Amygdala (tissue), 56 donors: ENCODE results near the gene FAM163B.

ENCODE experiments used
- DNase-seq, 56 donors: peaks; one replicate each; lab custom pipeline; 2025; lab: John Stamatoyannopoulos, UW

FAM163B gene

GRCh38 chr9:133621725-133622267 lies 12.6 kb upstream of the FAM163B start:
- no peak for DNase-seq

- DNase-seq: peak in 5 of 56 donors; percentile 5 to 31 (median 13)
These were observed 10.6 kb upstream of the FAM163B start for GRCh38 chr9:133619791-133620190.

DNA sequence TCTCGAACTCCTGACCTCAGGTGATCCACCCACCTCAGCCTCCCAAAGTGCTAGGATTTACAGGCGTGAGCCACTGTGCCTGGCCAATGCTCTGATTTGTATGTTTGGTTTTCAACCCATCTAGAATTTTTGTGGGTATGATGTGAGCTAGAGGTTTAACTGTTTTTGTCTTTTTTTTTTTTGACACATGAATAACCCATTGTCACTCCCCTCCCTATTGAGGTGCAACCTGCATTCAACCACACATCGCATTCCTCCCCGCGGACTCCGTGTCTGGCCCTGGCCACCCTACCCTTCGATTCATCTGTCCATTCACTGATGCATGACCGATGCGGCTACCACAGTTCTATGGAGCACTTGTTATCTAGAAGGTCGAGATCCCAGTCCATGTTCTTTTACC lies 9.5 kb upstream of the FAM163B start:
- DNase-seq: no peak

DNA sequence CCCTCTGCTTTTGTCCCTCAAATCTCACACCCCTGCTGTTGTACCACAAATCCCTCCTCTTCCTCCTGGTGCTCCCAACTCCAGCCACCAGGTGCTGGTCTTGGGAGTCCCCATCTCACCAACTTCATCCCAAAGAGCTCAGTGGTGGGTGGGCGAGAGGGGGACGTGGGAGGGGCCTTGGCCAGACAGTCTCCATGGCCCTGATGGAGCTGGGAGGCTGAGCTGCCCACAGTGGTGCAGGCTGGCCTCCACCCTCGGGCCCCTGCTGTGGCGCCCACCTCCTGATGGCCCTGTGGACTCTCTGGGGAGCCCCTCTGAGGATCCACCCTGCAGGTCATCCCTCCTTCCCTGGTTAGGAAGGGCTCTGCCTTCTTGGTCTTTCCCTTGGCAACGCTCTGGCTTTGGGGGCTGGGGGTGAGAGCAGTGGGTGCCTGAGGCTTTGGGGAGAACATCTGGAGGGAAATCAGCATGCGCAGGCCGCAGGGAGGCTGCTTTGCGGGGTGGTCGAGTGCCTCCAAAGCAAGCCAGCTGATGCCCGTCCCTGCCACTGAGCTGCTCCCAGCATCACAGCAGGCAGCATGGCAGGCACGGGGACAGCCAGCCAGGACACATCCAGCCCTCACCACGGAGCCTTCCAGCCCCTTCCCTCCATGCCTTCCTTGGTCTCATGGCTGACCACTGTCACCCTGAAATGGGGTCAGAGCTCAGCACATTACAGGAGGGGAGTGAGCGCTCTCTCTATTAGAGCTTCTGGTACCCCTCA lies 7.6 kb upstream of the FAM163B start:
- DNase-seq: no peak

GRCh38 chr9:133615606-133616188 lies 6.5 kb upstream of the FAM163B start:
- DNase-seq: no peak

DNA sequence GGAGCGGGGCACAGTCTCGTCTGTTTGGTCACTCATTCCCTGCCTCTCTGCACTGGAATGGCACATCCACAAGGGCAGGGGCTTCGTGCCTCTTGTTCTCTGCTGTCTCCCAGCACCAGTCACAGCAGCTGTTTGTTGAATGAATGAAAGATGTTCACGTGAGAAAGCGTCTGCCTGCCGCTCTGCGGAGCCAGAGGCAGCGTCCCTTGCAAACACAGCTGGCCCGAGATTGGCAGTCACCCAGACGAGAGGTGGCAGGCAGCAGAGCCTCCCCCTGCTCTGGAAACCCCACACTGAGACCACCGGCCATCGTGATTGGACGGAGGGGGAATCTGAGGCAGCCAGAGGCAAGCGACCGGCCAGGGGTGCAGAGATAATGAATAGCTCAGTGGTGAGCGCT lies 6.0 kb upstream of the FAM163B start:
- no peak for DNase-seq

GRCh38 chr9:133614678-133615077 lies 5.5 kb upstream of the FAM163B start:
- DNase-seq: no peak

DNA sequence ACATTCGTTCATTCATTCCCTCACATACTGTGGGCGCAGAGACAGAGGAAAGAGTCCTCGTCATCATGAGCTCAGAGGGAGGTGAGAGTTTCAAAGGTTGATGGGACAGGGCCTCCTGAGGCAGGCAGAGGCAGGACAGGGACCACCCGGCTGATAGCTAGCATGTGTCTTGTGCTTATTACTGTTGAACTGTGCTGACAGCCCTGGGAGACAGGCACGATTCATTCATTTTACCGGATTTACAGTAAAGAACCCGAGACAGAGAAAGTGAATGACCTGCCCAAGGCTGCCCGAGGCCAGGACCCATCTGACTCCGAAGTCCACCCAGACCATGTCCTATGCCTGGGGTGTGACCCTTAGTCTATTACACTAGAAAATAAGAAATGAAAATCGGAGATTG lies 4.9 kb upstream of the FAM163B start:
- DNase-seq: no peak

GRCh38 chr9:133613432-133613831 lies 4.2 kb upstream of the FAM163B start:
- no peak for DNase-seq

GRCh38 chr9:133612816-133613215 lies 3.6 kb upstream of the FAM163B start:
- DNase-seq: no peak

DNA sequence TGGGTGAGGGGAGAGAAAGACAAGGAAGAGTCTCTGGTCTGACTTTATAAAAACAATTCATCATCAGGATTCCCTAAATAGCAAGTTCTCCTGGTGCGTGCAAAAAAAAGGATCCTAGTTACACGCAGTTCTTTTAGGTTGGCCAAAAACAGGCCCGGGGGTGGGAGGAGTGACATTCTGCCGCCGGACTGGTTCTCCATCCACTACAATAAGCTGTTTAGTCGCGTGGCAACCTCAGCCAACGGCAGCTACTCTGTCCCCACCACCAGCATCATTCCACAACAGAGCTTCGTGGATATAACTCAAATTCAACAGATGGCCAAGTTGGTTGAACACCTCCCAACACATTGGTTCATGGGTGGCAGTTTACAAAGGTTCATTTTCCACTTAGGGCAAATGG lies 2.9 kb upstream of the FAM163B start:
- DNase-seq: peak in 4 of 56 donors; percentile 33 to 47 (median 36)

DNA sequence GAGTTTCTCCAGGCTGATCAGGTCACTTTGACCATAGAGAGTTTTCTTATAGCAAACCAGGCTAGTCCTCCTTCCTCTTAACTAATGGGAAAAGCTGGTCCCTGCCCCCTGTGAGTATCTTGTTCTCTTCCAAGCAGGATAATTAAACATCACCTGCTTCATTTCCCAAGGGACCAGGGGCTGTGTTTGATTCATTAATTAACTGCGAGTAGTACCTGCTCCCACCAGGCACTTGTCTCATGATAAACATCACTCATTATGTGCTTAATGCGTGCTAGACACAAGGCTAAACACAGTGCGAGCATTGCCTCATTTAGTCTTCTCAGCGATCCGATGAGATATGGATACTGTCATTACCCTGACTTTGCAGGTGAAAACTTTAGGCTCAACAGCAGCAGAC lies 1.7 kb upstream of the FAM163B start:
- no peak for DNase-seq

- DNase-seq: no peak
These were observed 300 bp downstream of the FAM163B start for GRCh38 chr9:133608889-133609288.

DNA sequence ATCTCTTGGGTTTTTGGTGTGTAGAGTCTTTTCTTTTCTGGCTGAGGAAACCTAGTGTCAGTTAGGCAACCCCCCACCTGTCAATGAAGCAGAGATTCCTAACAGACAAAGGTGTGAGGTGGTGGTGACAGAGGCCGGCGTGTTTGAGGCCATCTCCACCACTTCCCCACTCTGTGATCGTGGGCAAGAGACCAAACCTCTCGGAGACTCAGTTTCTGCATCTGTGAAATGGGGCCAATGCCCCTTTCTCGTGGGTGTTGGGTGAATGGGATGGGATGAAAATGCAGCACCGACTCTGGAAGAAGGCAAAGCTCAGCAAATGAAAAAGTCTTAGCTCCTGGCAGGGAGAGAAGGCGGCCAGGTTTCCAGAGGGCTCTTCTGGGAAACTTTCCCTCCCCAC lies 807 bp downstream of the FAM163B start:
- DNase-seq: no peak

DNA sequence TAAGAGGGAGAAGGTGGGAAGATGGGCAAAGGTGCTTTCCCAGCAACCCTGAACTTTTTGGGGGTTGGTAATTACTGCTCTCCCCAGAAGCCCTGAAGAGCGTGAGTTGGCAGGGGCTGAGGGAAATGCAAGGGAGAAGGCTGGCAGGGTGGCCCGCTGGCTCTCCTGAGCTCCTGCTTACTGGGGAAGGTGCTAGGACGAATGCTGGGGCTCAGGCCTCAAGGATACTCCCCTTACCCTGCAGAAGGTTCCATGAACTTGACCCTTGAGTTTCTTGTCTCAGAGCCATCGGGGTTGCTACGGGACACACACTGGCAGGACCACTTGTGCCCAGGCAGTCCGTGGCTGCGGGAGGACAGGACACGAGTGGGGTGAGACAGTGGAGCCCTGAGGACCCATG lies 1.2 kb downstream of the FAM163B start:
- DNase-seq: no peak

- DNase-seq: peak in 1 of 56 donors; percentile 11
These were observed 1.8 kb downstream of the FAM163B start for GRCh38 chr9:133607381-133607780.

DNA sequence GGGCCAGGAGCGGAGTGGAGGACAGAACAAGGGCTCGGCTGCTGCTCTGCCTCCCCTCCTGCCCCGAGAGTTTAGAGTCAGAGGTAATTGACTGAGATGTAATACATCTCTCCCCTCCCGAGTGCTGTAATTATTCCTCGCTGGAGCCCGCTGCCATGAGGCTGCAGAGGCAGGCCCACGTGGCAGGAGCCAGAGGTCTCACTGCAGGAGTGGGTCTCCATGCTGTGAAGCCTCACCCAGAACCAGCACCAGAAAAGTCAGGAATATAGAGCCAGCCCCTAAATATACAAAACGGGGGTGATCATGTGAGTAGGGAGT lies 2.5 kb downstream of the FAM163B start:
- no peak for DNase-seq

- DNase-seq: peak in 1 of 56 donors; percentile 18
These were observed 3.1 kb downstream of the FAM163B start for GRCh38 chr9:133605856-133606707.

GRCh38 chr9:133605446-133605845 lies 3.7 kb downstream of the FAM163B start:
- DNase-seq: no peak

DNA sequence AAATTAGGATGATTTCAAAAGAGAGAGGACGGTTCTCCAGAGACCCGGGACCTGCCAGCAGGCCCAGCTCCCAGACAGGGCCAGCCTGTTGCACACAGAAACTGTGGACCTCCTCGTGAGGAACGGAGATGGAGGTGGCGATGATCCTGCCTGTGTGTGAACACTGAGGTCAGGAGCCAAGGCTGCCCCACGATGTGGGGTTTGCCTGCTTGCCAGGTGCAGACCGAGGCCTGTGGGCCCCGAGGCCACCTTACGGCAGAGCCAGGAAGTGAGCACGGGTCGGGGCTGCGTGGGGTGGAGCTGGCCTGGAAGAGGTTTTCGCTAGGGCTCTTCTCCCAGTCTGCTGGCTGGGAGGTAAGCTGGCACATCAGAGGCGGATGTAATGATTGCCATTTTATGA lies 4.3 kb downstream of the FAM163B start:
- no peak for DNase-seq

GRCh38 chr9:133604214-133604613 lies 5.0 kb downstream of the FAM163B start:
- no peak for DNase-seq
